Gastroesophageal sphincter (tissue), 4 donors: ENCODE data around the gene CELA2B. TPM values are rescaled to one million over a fixed set of nuclear protein-coding genes. Genes with fewer than 3 reads are reported as not detected.

Experiments used
- ATAC-seq: fragments of 150-250 bp; one replicate; pipeline ENCODE4 v1.9.1; 2016; ENCODE audit warnings: mild to moderate bottlenecking, moderate library complexity
- H3K27ac ChIP-seq, 4 donors: fragments of 200-600 bp; sonication (generic) in 3 of 4; 1 replicate in 3 of 4; 2 replicates in 1 of 4; pipeline ENCODE4 v1.5.1; 2016 to 2019
- H3K27me3 ChIP-seq: fragments of 200-600 bp; sonication (generic); one replicate; pipeline ENCODE4 v1.5.1; 2019
- H3K36me3 ChIP-seq, 2 donors: fragments of 200-600 bp; sonication (generic); one replicate each; pipeline ENCODE4 v1.5.1; 2019; ENCODE audit warnings: control low read depth in 1 of 2
- H3K4me1 ChIP-seq, 3 donors: fragments of 200-600 bp; sonication (generic); 1 replicate in 2 of 3; 2 replicates in 1 of 3; pipeline ENCODE4 v1.5.1; 2016 to 2019; ENCODE audit warnings: control low read depth in 2 of 3
- H3K4me3 ChIP-seq, 2 donors: fragments of 200-600 bp; sonication (generic); one replicate each; pipeline ENCODE4 v1.5.1; 2019; ENCODE audit warnings: mild to moderate bottlenecking in 1 of 2, moderate library complexity in 1 of 2
- H3K9me3 ChIP-seq, 3 donors: fragments of 200-600 bp; sonication (generic); one replicate each; pipeline ENCODE4 v1.5.1; 2017 to 2019; ENCODE audit warnings: control low read depth in 2 of 3
- EP300 ChIP-seq: sonication (generic); formaldehyde crosslinking; IDR thresholded peaks from one replicate; pipeline ENCODE4 v1.6.1; 2017; ENCODE audit warnings: antibody characterized with exemption, mild to moderate bottlenecking
- POLR2A ChIP-seq, 2 donors: fragments of 450-650 bp; IDR thresholded peaks; one replicate each; pipeline ENCODE4 v1.6.1; 2017; ENCODE audit warnings: antibody characterized with exemption in 2 of 2, mild to moderate bottlenecking in 2 of 2, moderate library complexity in 1 of 2
- POLR2AphosphoS5 ChIP-seq: sonication (generic); formaldehyde crosslinking; IDR thresholded peaks from one replicate; pipeline ENCODE4 v1.6.1; 2017; ENCODE audit warnings: antibody characterized with exemption
- WGBS, 2 donors: methylation state at CpG; one replicate each; pipeline ENCODE4 v1.1.5; 2018; ENCODE audit warnings: low coverage in 1 of 2; 5-methylcytosine and 5-hydroxymethylcytosine counted together
- total RNA-seq, 4 donors: library from RNA; depleted of rRNA; stranded (reverse); fragments of >200 nt; gene quantifications; one replicate each; pipeline ENCODE4 v1.1.0, GENCODE V29; 2016
- TF ChIP-seq, protein P1 (sequence below), 4 experiments: fragments of 200-600 bp in 2 of 4; fragments of 450-650 bp in 2 of 4; sonication (generic) in 1 of 4; IDR thresholded peaks; one replicate each; pipeline ENCODE4 v1.5.1; 2017 to 2019; ENCODE audit warnings: antibody characterized with exemption in 4 of 4, mild to moderate bottlenecking in 2 of 4, moderate library complexity in 2 of 4

Gene CELA2B
- total RNA-seq, 4 donors from 2014 or later = not detected

DNA sequence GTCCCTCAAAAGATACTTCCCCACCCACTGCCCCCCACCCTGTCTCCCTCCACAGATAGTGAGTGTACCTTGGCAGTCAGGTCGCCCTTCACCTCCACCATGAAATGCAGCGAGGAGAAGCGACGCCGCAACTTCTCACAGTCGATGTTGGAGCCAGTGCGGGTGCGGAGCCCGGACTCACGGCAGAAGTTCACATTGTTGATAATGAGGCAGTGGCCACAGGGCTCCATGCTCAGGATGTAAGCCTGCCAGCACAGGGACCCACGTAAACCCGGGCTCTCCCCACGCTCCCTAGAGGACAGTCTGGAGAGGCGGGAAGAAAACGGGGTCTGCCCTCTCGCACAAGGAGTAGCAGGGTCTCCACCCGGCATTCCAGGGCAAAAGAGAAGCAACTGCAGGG lies 30.9 kb downstream of the CELA2B start:
- peaks cover 0 to 4% (median 0%) of the 10 kb centered on the region in 3 donors for H3K4me1 ChIP-seq
- ATAC-seq = no peak
- no peaks in the 10 kb centered on the region for H3K9me3 ChIP-seq
- peaks cover 0 to 74% of the 10 kb centered on the region in 2 donors for H3K36me3 ChIP-seq
- WGBS, 2 donors = 82% methylated on average over 9 of the region's 17 CpGs; no CpG with 5 or more reads in 1 of the 2 donors
- no peak for TF ChIP-seq POLR2A (IDR thresholded peaks at IDR 0.05)
- no peak for TF ChIP-seq EP300
- TF ChIP-seq POLR2AphosphoS5 = no peak
- TF ChIP-seq, protein P1, sequence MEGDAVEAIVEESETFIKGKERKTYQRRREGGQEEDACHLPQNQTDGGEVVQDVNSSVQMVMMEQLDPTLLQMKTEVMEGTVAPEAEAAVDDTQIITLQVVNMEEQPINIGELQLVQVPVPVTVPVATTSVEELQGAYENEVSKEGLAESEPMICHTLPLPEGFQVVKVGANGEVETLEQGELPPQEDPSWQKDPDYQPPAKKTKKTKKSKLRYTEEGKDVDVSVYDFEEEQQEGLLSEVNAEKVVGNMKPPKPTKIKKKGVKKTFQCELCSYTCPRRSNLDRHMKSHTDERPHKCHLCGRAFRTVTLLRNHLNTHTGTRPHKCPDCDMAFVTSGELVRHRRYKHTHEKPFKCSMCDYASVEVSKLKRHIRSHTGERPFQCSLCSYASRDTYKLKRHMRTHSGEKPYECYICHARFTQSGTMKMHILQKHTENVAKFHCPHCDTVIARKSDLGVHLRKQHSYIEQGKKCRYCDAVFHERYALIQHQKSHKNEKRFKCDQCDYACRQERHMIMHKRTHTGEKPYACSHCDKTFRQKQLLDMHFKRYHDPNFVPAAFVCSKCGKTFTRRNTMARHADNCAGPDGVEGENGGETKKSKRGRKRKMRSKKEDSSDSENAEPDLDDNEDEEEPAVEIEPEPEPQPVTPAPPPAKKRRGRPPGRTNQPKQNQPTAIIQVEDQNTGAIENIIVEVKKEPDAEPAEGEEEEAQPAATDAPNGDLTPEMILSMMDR (IDR thresholded peaks at IDR 0.05) = no peak
- H3K27ac ChIP-seq = no peak overlapping the region
- no peak overlapping the region for H3K4me3 ChIP-seq
- no peaks in the 10 kb centered on the region for H3K27me3 ChIP-seq

DNA sequence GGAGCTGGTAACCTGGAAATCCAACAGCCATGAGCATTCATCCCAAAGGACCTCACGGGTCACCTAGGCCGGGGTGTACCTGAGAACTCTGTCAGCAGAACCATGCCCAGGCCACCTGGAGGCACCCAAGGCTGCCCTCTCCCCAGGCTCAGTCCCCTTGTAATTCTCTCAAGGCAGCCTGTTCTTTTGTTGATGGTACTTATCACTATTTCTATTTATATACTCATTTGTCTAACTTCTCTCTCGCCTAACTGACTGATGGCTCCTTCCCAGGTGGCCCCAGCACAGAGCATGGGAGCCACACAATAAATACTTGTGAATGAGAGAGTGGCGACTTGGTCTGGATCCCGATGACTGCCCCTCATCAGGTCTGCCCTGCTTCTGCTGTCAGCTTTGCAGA lies 31.4 kb downstream of the CELA2B start:
- H3K27ac ChIP-seq = no peak overlapping the region
- ATAC-seq = no peak
- H3K36me3 ChIP-seq = peaks cover 0 to 74% of the 10 kb centered on the region in 2 donors
- TF ChIP-seq EP300 (no peak), POLR2A (IDR thresholded peaks at IDR 0.05) (no peak), POLR2AphosphoS5 (no peak)
- TF ChIP-seq, protein P1 (IDR thresholded peaks at IDR 0.05) = no peak
- no peaks in the 10 kb centered on the region for H3K9me3 ChIP-seq
- H3K4me1 ChIP-seq = peaks cover 0 to 4% (median 0%) of the 10 kb centered on the region in 3 donors
- H3K27me3 ChIP-seq = no peaks in the 10 kb centered on the region
- no peak overlapping the region for H3K4me3 ChIP-seq
- WGBS, 2 donors = 83 to 89% methylated on average over 2 to 4 of the region's 5 CpGs

DNA sequence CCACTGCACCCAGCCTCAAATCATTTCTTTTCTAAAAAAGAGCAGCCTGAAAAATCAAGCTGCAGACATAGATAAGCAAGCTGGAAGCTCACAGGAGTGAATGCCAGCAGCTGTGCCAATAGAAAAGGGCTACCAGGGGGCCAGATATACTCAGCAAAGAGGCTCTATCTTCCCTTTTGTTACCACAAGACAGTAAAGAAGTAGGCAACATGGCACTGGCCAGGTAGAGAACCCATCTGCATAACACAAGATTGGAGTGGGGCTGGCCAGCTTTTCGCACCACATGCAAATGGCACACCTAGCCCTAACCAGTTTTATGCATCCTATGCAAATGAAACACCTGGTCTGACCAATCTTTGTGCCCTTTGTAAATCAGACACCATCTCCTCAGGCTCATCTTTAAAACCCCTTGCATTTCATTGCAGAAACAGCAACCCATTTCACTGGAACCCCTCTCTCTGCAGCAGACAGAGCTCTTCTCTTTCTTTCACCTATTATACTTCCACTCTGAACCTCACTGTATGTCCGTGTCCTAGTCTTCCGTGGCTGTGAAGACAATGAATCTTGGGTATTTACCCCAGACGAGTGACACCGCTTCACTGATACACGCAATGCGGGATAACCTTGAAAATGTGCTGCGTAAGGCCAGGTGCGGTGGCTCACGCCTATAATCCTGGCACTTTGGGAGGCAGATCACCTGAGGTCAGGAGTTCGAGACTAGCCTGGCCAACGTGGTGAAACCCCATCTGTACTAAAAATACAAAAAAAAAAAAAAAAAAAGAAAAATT lies 33.0 kb downstream of the CELA2B start:
- ATAC-seq = no peak
- Histone ChIP-seq H3K9me3 (no peaks in the 10 kb centered on the region), H3K4me3 (no peak overlapping the region), H3K27me3 (no peaks in the 10 kb centered on the region), H3K4me1 (peaks cover 0 to 4% (median 0%) of the 10 kb centered on the region in 3 donors), H3K36me3 (peaks cover 0 to 70% of the 10 kb centered on the region in 2 donors), H3K27ac (no peak overlapping the region)
- TF ChIP-seq, protein P1 (IDR thresholded peaks at IDR 0.05) = no peak
- TF ChIP-seq EP300 (no peak), POLR2A (IDR thresholded peaks at IDR 0.05) (no peak), POLR2AphosphoS5 (no peak)
- 89 to 92% methylated on average over 1 to 12 of the region's 12 CpGs for WGBS, 2 donors

DNA sequence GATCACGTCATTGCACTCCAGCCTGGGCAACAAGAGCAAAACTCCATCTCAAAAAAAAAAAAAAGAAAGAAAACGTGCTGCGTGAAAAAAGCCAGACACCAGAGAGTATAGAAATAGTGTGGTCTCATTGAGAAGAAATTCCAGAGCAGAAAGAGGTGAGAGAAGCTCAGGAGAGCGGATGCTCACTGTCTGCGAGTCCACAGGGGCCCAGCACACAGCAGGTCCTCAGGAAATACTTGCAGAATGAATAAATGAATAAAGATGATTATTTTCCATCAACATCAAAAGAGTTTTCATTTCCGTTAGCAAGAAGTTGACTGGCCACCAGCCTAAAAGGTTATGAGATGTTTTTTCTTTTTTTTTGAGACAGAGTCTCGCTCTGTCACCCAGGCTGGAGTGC lies 33.7 kb downstream of the CELA2B start:
- Histone ChIP-seq H3K27ac (no peak overlapping the region), H3K27me3 (no peaks in the 10 kb centered on the region), H3K36me3 (peaks cover 0 to 70% of the 10 kb centered on the region in 2 donors), H3K9me3 (no peaks in the 10 kb centered on the region), H3K4me3 (no peak overlapping the region), H3K4me1 (peaks cover 0 to 4% (median 0%) of the 10 kb centered on the region in 3 donors)
- 54 to 64% methylated on average over 3 to 7 of the region's 7 CpGs for WGBS, 2 donors
- no peak for ATAC-seq
- TF ChIP-seq POLR2A (IDR thresholded peaks at IDR 0.05) = no peak

DNA sequence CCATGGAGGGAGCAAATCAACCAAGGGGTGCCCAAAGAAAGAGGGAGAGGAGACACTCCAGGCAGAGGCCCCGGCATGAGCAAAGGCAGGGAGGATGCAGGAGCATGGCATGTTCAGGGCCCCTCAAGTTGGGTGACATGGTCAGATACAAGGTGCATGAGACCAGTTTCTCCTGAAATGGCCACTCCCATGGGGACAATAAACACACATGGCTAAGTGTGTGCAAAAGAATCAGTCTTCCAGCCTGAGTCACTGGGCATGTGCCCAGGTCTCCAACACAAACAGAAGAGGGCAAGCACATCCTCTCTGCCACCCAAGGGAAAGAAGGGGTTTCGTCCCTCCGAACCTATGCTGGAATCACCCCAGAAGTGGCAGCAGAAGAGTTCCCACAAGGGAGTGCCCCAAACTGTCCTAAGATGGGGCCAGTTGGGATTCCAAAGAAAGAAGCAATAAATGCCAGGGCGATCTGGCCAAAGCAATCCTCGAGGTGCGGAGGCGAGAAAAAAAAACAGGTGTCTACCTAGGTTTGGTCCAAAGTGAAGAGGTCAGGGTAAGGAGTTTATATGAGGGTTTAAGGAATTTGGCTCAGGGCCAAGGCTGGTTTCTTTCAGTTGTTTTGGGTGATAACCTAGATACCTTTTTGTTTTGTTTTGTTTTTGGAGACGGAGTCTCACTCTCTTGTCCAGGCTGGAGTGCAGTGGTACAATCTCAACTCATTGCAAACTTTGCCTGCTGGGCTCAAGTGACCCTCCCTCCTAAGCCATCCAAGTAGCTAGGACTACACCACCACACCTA lies 34.9 kb downstream of the CELA2B start:
- 82 to 87% methylated on average over 7 to 8 of the region's 8 CpGs for whole genome bisulfite sequencing, 2 donors
- H3K9me3 ChIP-seq = no peaks in the 10 kb centered on the region
- H3K4me3 ChIP-seq = no peak overlapping the region
- H3K27me3 ChIP-seq = no peaks in the 10 kb centered on the region
- H3K27ac ChIP-seq = no peak overlapping the region
- ATAC-seq = no peak
- peaks cover 0 to 58% of the 10 kb centered on the region in 2 donors for H3K36me3 ChIP-seq
- peaks cover 0 to 4% (median 0%) of the 10 kb centered on the region in 3 donors for H3K4me1 ChIP-seq
- no peak for TF ChIP-seq POLR2A (IDR thresholded peaks at IDR 0.05)
- TF ChIP-seq POLR2AphosphoS5 = no peak
- no peak for TF ChIP-seq EP300
- TF ChIP-seq, protein P1 (IDR thresholded peaks at IDR 0.05) = no peak
